HFFc6 (cell line): Measurements from ENCODE around the gene TPSB2. TPM values are rescaled to one million over a fixed set of nuclear protein-coding genes. Genes with fewer than 3 reads are reported as not detected.

Experiments used
- DNase-seq: peaks from one replicate; pipeline ENCODE4 v3.0.0-alpha.2; 2018
- H3K27ac Mint-ChIP-seq: 2 replicates; pipeline ENCODE4 v1.8.0; 2020; ENCODE audit warnings: mild to moderate bottlenecking, mixed read lengths
- H3K27me3 Mint-ChIP-seq: 2 replicates; pipeline ENCODE4 v1.8.0; 2021; ENCODE audit warnings: mild to moderate bottlenecking, moderate library complexity, mixed read lengths; ENCODE audit not compliant: insufficient read depth
- H3K36me3 Mint-ChIP-seq: 2 replicates; pipeline ENCODE4 v1.8.0; 2021; ENCODE audit warnings: low read depth, mixed read lengths
- H3K4me1 Mint-ChIP-seq: 2 replicates; pipeline ENCODE4 v1.8.0; 2020; ENCODE audit warnings: low read depth, mixed read lengths
- H3K4me3 Mint-ChIP-seq: 2 replicates; pipeline ENCODE4 v1.8.0; 2020; ENCODE audit warnings: mild to moderate bottlenecking, moderate library complexity, mixed read lengths
- H3K9me3 Mint-ChIP-seq: 2 replicates; pipeline ENCODE4 v1.8.0; 2020; ENCODE audit warnings: mild to moderate bottlenecking, mixed read lengths
- CTCF ChIP-seq: fragments of 200-600 bp; sonication (generic); IDR thresholded peaks from 2 replicates; pipeline ENCODE4 v1.5.0; 2021; ENCODE audit warnings: antibody characterized with exemption, mild to moderate bottlenecking
- total RNA-seq, 6 experiments: library from RNA; stranded (reverse); fragmentation: NEBNext Ultra II Directional; extraction: Animal tissue kit (Norgen Biotek cat#: 25700); gene quantifications; 2 replicates in 1 of 6; 3 replicates in 5 of 6; pipeline ENCODE4 v1.2.3, GENCODE V29; 2021

The TPSB2 gene
- total RNA-seq, 6 experiments from 2014 or later, result not detected

GRCh38 chr16:1225051-1225451 lies 4.9 kb downstream of the TPSB2 start, which contains the start of gene TPSG1:
TSS of gene TPSG1 (minus strand) at chr16:1225268. CDS start at chr16:1225252, 16 bp downstream.
- no peak for TF ChIP-seq CTCF
- H3K27me3 Mint-ChIP-seq, result peaks cover 10% of the 10 kb centered on the region
- no peak within 1 kb of the TSS for H3K4me3 Mint-ChIP-seq
- no peak for DNase-seq
- H3K27ac Mint-ChIP-seq, result no peak within 1 kb of the TSS
- no peaks in the 10 kb centered on the region for H3K36me3 Mint-ChIP-seq
- H3K4me1 Mint-ChIP-seq, result peaks cover 4% of the 10 kb centered on the region; the same call in 1 of the 2 replicates
- no peaks in the 10 kb centered on the region for H3K9me3 Mint-ChIP-seq

DNA sequence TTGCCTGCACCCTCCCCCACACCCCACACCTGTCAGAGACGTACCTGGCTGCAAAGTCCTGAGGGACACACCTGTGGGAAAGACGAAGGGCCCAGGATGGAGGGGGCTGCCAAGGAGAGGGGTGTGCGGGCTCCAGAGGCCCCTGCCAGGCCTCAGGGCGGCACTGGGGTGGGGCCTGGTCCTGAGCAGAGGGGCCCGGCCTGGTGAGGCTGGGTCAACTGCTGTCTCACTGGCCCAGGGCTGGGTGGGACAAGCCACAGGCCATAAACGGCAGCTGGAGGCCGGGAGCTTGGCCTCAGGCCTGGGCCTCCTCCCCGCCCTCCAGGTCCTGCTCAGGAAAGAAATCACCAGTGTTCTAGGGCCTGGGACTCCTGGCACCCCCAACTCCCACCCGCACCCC lies 5.4 kb downstream of the TPSB2 start:
- Mint-ChIP-seq H3K27ac (no peak overlapping the region), H3K9me3 (no peaks in the 10 kb centered on the region), H3K4me3 (no peak overlapping the region), H3K36me3 (no peaks in the 10 kb centered on the region), H3K4me1 (peaks cover 4% of the 10 kb centered on the region; the same call in 1 of the 2 replicates), H3K27me3 (peaks cover 10% of the 10 kb centered on the region)
- no peak for TF ChIP-seq CTCF
- no peak for DNase-seq

- Mint-ChIP-seq H3K9me3 (no peaks in the 10 kb centered on the region), H3K4me3 (no peak overlapping the region), H3K27me3 (peaks cover 10% of the 10 kb centered on the region), H3K27ac (no peak overlapping the region), H3K36me3 (no peaks in the 10 kb centered on the region), H3K4me1 (peaks cover 4% of the 10 kb centered on the region; the same call in 1 of the 2 replicates)
- TF ChIP-seq CTCF, result no peak
- no peak for DNase-seq
These were observed 6.4 kb downstream of the TPSB2 start for GRCh38 chr16:1223355-1224214.

DNA sequence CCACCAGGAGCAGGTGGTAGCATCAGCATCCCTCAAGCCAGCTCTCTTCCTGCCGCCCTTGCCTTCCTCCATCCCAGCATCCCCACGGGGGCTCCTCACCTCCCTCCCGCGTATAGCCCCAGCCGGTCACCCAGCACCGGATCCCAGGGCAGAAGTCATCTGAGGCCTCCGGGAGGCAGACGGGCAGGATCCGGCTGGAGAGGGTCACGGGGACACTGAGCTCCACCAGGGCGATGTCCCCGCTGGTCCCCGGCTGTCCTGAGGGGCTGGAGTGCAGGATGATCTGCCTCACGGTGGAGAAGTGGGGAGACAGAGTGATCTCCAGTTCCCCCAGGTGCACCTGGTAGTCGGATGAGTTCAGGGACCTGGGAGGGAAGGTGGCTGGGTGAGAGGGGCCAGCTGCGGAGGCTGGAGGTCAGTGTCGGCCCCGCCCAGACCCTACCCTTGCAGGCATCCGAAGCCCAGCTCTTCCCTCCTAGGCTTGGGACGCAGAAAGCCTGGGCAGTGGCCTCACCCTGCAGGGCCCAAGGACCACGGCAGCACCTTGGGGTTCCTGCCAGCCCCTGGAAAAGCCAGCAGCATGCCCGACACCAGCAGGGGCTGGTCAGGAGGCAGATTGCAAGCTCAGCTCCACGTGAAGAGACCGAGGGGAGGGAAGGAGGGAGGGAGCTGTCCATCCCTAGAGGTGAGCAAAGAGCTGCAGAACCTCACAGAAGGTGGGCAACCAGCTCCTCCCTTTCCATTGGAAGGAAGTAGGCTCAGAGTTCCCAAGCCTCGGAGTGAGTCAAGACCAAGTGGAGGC lies 7.2 kb downstream of the TPSB2 start:
- no peak for DNase-seq
- H3K27me3 Mint-ChIP-seq, result peaks cover 10% of the 10 kb centered on the region
- H3K4me1 Mint-ChIP-seq, result peaks cover 4% of the 10 kb centered on the region; the same call in 1 of the 2 replicates
- H3K27ac Mint-ChIP-seq, result no peak overlapping the region
- TF ChIP-seq CTCF, result no peak
- H3K36me3 Mint-ChIP-seq, result no peaks in the 10 kb centered on the region
- H3K9me3 Mint-ChIP-seq, result no peaks in the 10 kb centered on the region
- no peak overlapping the region for H3K4me3 Mint-ChIP-seq

DNA sequence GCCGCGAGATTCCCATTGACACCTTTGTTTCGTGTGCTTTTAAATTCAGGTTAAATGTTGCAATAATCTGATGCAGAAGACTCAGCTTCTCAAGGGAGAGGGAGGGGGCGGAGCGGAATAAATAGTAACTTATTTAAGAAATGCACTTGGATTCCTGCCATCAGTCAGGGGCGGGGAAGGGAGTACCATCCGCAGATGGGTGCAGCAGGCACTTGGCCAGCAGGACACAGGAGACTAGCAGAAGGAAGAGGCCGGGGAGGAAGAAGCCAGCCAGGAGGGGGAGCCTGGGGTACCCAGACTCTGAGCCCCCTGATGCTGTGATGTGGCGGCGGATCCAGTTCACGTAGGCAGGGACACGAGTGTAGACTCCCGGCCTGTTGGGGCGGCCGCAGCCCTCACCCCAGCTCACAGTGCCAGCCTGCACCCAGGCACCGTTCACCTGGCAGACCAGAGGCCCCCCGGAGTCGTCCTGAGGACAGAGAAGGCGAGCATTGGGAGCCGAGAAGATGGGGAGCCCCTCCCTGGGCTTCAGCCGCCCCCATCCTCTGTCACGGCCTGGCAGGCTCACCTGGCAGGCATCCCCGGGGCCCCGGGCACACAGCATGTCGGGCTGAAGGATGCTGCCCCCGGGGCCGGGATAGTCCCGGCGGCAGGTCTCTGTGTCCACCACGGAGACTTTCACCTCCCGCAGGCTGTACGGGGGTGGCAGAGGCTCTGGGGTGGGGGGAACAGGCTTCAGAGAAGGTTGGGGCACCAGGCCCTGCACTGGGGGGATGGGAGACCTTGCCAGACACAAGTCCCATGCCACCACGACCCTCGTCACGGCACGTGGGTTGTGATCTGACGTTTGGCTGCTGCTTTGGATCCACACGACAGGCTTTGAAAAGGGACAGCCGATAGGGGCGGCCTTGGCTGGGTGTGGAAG lies 8.1 kb downstream of the TPSB2 start:
- no peak for DNase-seq
- Mint-ChIP-seq H3K27ac (no peak overlapping the region), H3K36me3 (no peaks in the 10 kb centered on the region), H3K9me3 (no peaks in the 10 kb centered on the region), H3K4me3 (no peak overlapping the region), H3K27me3 (peaks cover 6% of the 10 kb centered on the region), H3K4me1 (peaks cover 4% of the 10 kb centered on the region; the same call in 1 of the 2 replicates)
- no peak for TF ChIP-seq CTCF
